Erythroblast (primary cell): ENCODE data around the gene ZNRF3.

Experiments
- GATA1 ChIP-seq: IDR thresholded peaks from 2 replicates; pipeline ENCODE4 v1.6.1; 2011; ENCODE audit warnings: low read depth, mild to moderate bottlenecking, control low read depth, low read length, moderate library complexity
- POLR2A ChIP-seq: IDR thresholded peaks from 2 replicates; pipeline ENCODE4 v1.6.1; 2011; ENCODE audit warnings: mild to moderate bottlenecking, low read length

DNA sequence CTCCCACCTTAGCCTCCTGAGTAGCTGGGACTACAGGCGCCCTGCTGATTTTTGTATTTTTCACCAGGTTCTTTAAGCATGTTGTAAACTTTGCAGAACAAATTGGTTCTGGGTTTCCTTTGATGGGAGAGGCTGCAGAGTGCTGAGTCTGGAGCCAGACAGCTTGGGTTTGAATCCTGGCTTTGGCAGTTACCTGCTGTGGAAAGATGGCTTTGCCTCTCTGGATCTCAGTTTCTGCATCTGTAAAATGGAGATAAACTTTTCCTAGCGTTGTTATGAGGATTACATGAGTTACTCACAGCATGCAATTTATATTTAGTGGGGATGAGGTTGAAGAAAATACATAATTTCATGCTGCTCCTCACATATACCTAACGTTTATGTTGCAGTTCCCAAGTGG lies 19.1 kb downstream of the ZNRF3 start:
- TF ChIP-seq POLR2A (no peak), GATA1 (no peak)
